H1 (cell line): ENCODE measurements around the gene PTPRD. TPM values are rescaled to one million over a fixed set of nuclear protein-coding genes. Genes with fewer than 3 reads are reported as not detected.

Source experiments
- CTCF ChIA-PET: fragments of 300-600 bp; sonication (Branson Sonifier 250); formaldehyde crosslinking; loops from one replicate; lab custom pipeline; 2021; ENCODE audit not compliant: partially characterized antibody; lab: Charles Lee
- POLR2A ChIA-PET: fragments of 300-600 bp; sonication (Branson Sonifier 250); formaldehyde crosslinking; loops from one replicate; lab custom pipeline; 2021; ENCODE audit warnings: inconsistent platforms; ENCODE audit not compliant: partially characterized antibody; lab: Charles Lee
- DNase-seq, 2 experiments: peaks; one replicate each; pipeline versions ENCODE4 v3.0.0 to v3.0.0-alpha.2; 2010 to 2022; ENCODE audit warnings: low spot score in 2 of 2, low read depth in 1 of 2, mixed read lengths in 1 of 2
- FAIRE-seq: peaks from 2 replicates; lab custom pipeline; 2011; peaks lifted over from hg19 to GRCh38; lab: Jason Lieb, UNC
- H2AFZ ChIP-seq: 2 replicates; pipeline ENCODE4 v1.8.1; 2012; ENCODE audit warnings: low read length, inconsistent platforms
- H2AK5ac ChIP-seq: 2 replicates; pipeline ENCODE4 v1.6.1; 2013; ENCODE audit warnings: low read depth, low read length
- H2BK120ac ChIP-seq: replicated peaks from 2 replicates; pipeline ENCODE3; 2013; ENCODE audit warnings: low read depth, low read length, inconsistent platforms
- H2BK12ac ChIP-seq: 2 replicates; pipeline ENCODE4 v1.6.1; 2013; ENCODE audit warnings: low read depth, low read length
- H2BK15ac ChIP-seq: 2 replicates; pipeline ENCODE4 v1.6.1; 2013; ENCODE audit warnings: low read length
- H2BK20ac ChIP-seq: 2 replicates; pipeline ENCODE4 v1.6.1; 2013; ENCODE audit warnings: low read length
- H2BK5ac ChIP-seq: 2 replicates; pipeline ENCODE4 v1.6.1; 2013; ENCODE audit warnings: low read depth, low read length
- H3K14ac ChIP-seq: 2 replicates; pipeline ENCODE4 v1.6.1; 2013; ENCODE audit warnings: inconsistent platforms; ENCODE audit not compliant: insufficient read length
- H3K18ac ChIP-seq: 2 replicates; pipeline ENCODE4 v1.6.1; 2013; ENCODE audit warnings: low read length; ENCODE audit errors: extremely low read depth
- H3K23ac ChIP-seq: 2 replicates; pipeline ENCODE4 v1.6.1; 2013; ENCODE audit warnings: inconsistent platforms; ENCODE audit not compliant: insufficient read length
- H3K23me2 ChIP-seq: 2 replicates; pipeline ENCODE4 v1.6.1; 2013; ENCODE audit warnings: low read depth, low read length
- H3K27ac ChIP-seq: 2 replicates; pipeline ENCODE4 v1.6.1; 2011; ENCODE audit warnings: low read depth, low read length, inconsistent platforms
- H3K27me3 ChIP-seq, 4 experiments: replicated peaks in 1 of 4; 1 replicate in 1 of 4; 2 replicates in 3 of 4; pipeline versions ENCODE4 v1.6.1 to v1.8.1; 2011 to 2013; ENCODE audit warnings: low read length in 3 of 4, mild to moderate bottlenecking in 3 of 4, inconsistent platforms in 2 of 4, mixed read lengths in 2 of 4, moderate library complexity in 1 of 4; ENCODE audit not compliant: control insufficient read depth in 3 of 4, insufficient read depth in 3 of 4; ENCODE audit errors: extremely low read depth in 1 of 4
- H3K36me3 ChIP-seq, 4 experiments: 2 replicates each; pipeline versions ENCODE4 v1.6.1 to v1.8.1; 2011 to 2013; ENCODE audit warnings: mild to moderate bottlenecking in 4 of 4, low read length in 3 of 4, moderate library complexity in 2 of 4, control low read depth in 1 of 4, inconsistent platforms in 1 of 4; ENCODE audit not compliant: insufficient read depth in 4 of 4, control insufficient read depth in 2 of 4
- H3K4ac ChIP-seq: replicated peaks from 2 replicates; pipeline ENCODE3; 2013; ENCODE audit warnings: low read length, low read depth, mixed read lengths, inconsistent platforms; ENCODE audit not compliant: insufficient read length
- H3K4me1 ChIP-seq, 4 experiments: replicated peaks in 1 of 4; 1 replicate in 1 of 4; 2 replicates in 3 of 4; pipeline versions ENCODE4 v1.6.1 to v1.8.1; 2011 to 2013; ENCODE audit warnings: low read length in 3 of 4, inconsistent platforms in 2 of 4, mixed read lengths in 1 of 4; ENCODE audit not compliant: insufficient read depth in 4 of 4, control insufficient read depth in 3 of 4
- H3K4me2 ChIP-seq, 2 experiments: 2 replicates each; pipeline versions ENCODE4 v1.6.1 to v1.8.1; 2011 to 2013; ENCODE audit warnings: low read depth in 2 of 2, low read length in 2 of 2, control low read depth in 1 of 2, inconsistent platforms in 1 of 2, mild to moderate bottlenecking in 1 of 2; ENCODE audit not compliant: insufficient read depth in 1 of 2
- H3K4me3 ChIP-seq, 4 experiments: fragments of 200-600, 300-600 bp in 1 of 4; sonication (generic), shearing (Covaris generic), sonication (Bioruptor Twin) in 1 of 4; 2 replicates each; pipeline versions ENCODE4 v1.5.1 to v1.8.1; 2011 to 2016; ENCODE audit warnings: low read length in 4 of 4, low read depth in 3 of 4, control low read depth in 2 of 4, inconsistent platforms in 2 of 4, mild to moderate bottlenecking in 2 of 4, mixed read lengths in 1 of 4, moderate library complexity in 1 of 4; ENCODE audit not compliant: insufficient read depth in 2 of 4; ENCODE audit errors: extremely low read depth in 1 of 4
- H3K56ac ChIP-seq: replicated peaks from 2 replicates; pipeline ENCODE3; 2013; ENCODE audit warnings: low read depth, mild to moderate bottlenecking, mixed read lengths, low read length, inconsistent platforms; ENCODE audit not compliant: insufficient read length
- H3K79me1 ChIP-seq: 2 replicates; pipeline ENCODE4 v1.6.1; 2013; ENCODE audit warnings: low read depth, low read length, control low read depth
- H3K79me2 ChIP-seq, 2 experiments: 2 replicates each; pipeline versions ENCODE4 v1.6.1 to v1.8.1; 2012 to 2013; ENCODE audit warnings: low read length in 2 of 2, mild to moderate bottlenecking in 2 of 2, inconsistent platforms in 1 of 2; ENCODE audit not compliant: insufficient read depth in 2 of 2, control insufficient read depth in 1 of 2
- H3K9ac ChIP-seq, 4 experiments: replicated peaks in 1 of 4; 1 replicate in 1 of 4; 2 replicates in 3 of 4; pipeline versions ENCODE4 v1.6.1 to v1.8.1; 2011 to 2013; ENCODE audit warnings: low read depth in 3 of 4, low read length in 3 of 4, control low read depth in 2 of 4, mild to moderate bottlenecking in 2 of 4, moderate library complexity in 2 of 4, inconsistent platforms in 1 of 4; ENCODE audit errors: extremely low read depth in 1 of 4
- H3K9me3 ChIP-seq, 2 experiments: 2 replicates each; pipeline versions ENCODE4 v1.6.1 to v1.8.1; 2012 to 2013; ENCODE audit warnings: mild to moderate bottlenecking in 2 of 2, moderate library complexity in 2 of 2, control low read depth in 1 of 2, inconsistent platforms in 1 of 2, low read depth in 1 of 2, low read length in 1 of 2, mixed read lengths in 1 of 2; ENCODE audit not compliant: insufficient read depth in 2 of 2
- H4K20me1 ChIP-seq, 2 experiments: replicated peaks in 1 of 2; 2 replicates each; pipeline versions ENCODE3 to v1.8.1; 2011 to 2013; ENCODE audit warnings: inconsistent platforms in 2 of 2, low read length in 2 of 2, mild to moderate bottlenecking in 1 of 2; ENCODE audit not compliant: insufficient read depth in 2 of 2, control insufficient read depth in 1 of 2
- H4K5ac ChIP-seq: 2 replicates; pipeline ENCODE4 v1.6.1; 2013; ENCODE audit warnings: low read length, low read depth, mixed read lengths, inconsistent platforms; ENCODE audit not compliant: insufficient read length
- H4K8ac ChIP-seq: 2 replicates; pipeline ENCODE4 v1.8.0; 2013; ENCODE audit warnings: mild to moderate bottlenecking, moderate library complexity, low read length, inconsistent platforms; ENCODE audit not compliant: insufficient read depth; ENCODE audit errors: extremely low read depth
- H4K91ac ChIP-seq: replicated peaks from 2 replicates; pipeline ENCODE3; 2013; ENCODE audit warnings: low read length, mixed read lengths, inconsistent platforms; ENCODE audit not compliant: insufficient read length
- ATF3 ChIP-seq: IDR thresholded peaks from 2 replicates; pipeline ENCODE4 v1.6.1; 2011; ENCODE audit warnings: low read depth, mild to moderate bottlenecking, low read length; ENCODE audit not compliant: insufficient read depth
- BRCA1 ChIP-seq: IDR thresholded peaks from 2 replicates; pipeline ENCODE4 v1.6.1; 2012; ENCODE audit warnings: low read depth, low read length, improper control_type of control experiment
- CEBPB ChIP-seq: IDR thresholded peaks from 2 replicates; pipeline ENCODE4 v1.6.1; 2012; ENCODE audit warnings: low read depth, low read length
- CHD2 ChIP-seq: IDR thresholded peaks from 2 replicates; pipeline ENCODE4 v1.6.1; 2012; ENCODE audit warnings: low read length, improper control_type of control experiment
- FOSL1 ChIP-seq: IDR thresholded peaks from 2 replicates; pipeline ENCODE4 v1.6.1; 2011; ENCODE audit warnings: mild to moderate bottlenecking, low read depth, low read length, moderate library complexity; ENCODE audit not compliant: insufficient read depth
- GTF2F1 ChIP-seq: IDR thresholded peaks from 2 replicates; pipeline ENCODE4 v1.6.1; 2012; ENCODE audit warnings: low read depth, low read length, improper control_type of control experiment, borderline replicate concordance
- HDAC2 ChIP-seq, 2 experiments: fragments of 300-600 bp in 1 of 2; sonication (generic) in 1 of 2; IDR thresholded peaks; 2 replicates each; pipeline ENCODE4 v1.6.1; 2011 to 2012; ENCODE audit warnings: low read depth in 2 of 2, low read length in 2 of 2, mild to moderate bottlenecking in 2 of 2, moderate library complexity in 2 of 2, borderline replicate concordance in 1 of 2, inconsistent platforms in 1 of 2
- KDM5A ChIP-seq: fragments of 200-600 bp; IDR thresholded peaks from 2 replicates; pipeline ENCODE4 v1.7.1; 2012; ENCODE audit warnings: mild to moderate bottlenecking, low read length, inconsistent platforms, mixed read lengths
- MAFK ChIP-seq: IDR thresholded peaks from 2 replicates; pipeline ENCODE4 v1.6.1; 2012; ENCODE audit warnings: low read depth, mild to moderate bottlenecking, improper control_type of control experiment, low read length
- RXRA ChIP-seq: IDR thresholded peaks from 2 replicates; pipeline ENCODE4 v1.6.1; 2011; ENCODE audit warnings: low read depth, mild to moderate bottlenecking, low read length, moderate library complexity; ENCODE audit not compliant: insufficient read depth
- SP2 ChIP-seq: IDR thresholded peaks from 2 replicates; pipeline ENCODE4 v1.6.1; 2012; ENCODE audit warnings: mild to moderate bottlenecking, low read length, inconsistent platforms
- SRF ChIP-seq: IDR thresholded peaks from 2 replicates; pipeline ENCODE4 v1.6.1; 2011; ENCODE audit warnings: mild to moderate bottlenecking, low read depth, low read length, moderate library complexity
- TBP ChIP-seq: IDR thresholded peaks from 2 replicates; pipeline ENCODE4 v1.6.1; 2011; ENCODE audit warnings: low read depth, low read length, improper control_type of control experiment
- TEAD4 ChIP-seq: IDR thresholded peaks from 2 replicates; pipeline ENCODE4 v1.6.1; 2012; ENCODE audit warnings: low read depth, low read length, inconsistent platforms, mixed read lengths
- ZNF274 ChIP-seq: IDR thresholded peaks from 2 replicates; pipeline ENCODE4 v1.7.0; 2012; ENCODE audit warnings: low read length, borderline replicate concordance; ENCODE audit errors: extremely low read depth
- WGBS, 2 experiments: shearing (Covaris generic) in 1 of 2; methylation state at CpG; one replicate each; pipeline versions ENCODE4 v1.1.6 to v1.1.7; 2013 to 2015; ENCODE audit warnings: low lambda C conversion rate in 2 of 2, mixed read lengths in 2 of 2, inconsistent platforms in 1 of 2, low coverage in 1 of 2, missing lambda C conversion rate in 1 of 2; ENCODE audit not compliant: insufficient replicate concordance in 2 of 2, insufficient coverage in 1 of 2, insufficient read length in 1 of 2; ENCODE audit errors: extremely low coverage in 1 of 2, missing lambda C conversion rate in 1 of 2; 5-methylcytosine and 5-hydroxymethylcytosine counted together
- polyA plus RNA-seq, 7 experiments: library from polyadenylated mRNA; depleted of rRNA in 3 of 7; stranded (reverse) in 5 of 7; unstranded in 2 of 7; fragments of >200 nt in 5 of 7; fragments of 200-250 nt in 2 of 7; gene quantifications; 1 replicate in 5 of 7; 2 replicates in 1 of 7; 4 replicates in 1 of 7; pipeline versions ENCODE4 v1.2.1 to v1.2.3, GENCODE V29; 2011 to 2013; ENCODE audit warnings: missing spikeins in 2 of 7, mixed read lengths in 2 of 7
- total RNA-seq: library from RNA; stranded (reverse); fragmentation: NEBNext Ultra II Directional; extraction: Animal tissue kit (Norgen Biotek cat#: 25700); gene quantifications from 2 replicates; pipeline ENCODE4 v1.2.1, GENCODE V29; 2021

PTPRD gene
- total and polyA plus RNA-seq, 2 of the 8 experiments (the other 6 are each of a cell fraction or from before 2014, with no cell fraction given): 17.2 to 77.0 TPM

GRCh38 chr9:9753266-9753665, 859.5 kb downstream of the PTPRD start:
- Histone ChIP-seq H3K4me2 (no peak overlapping the region), H3K4ac (no peak overlapping the region), H3K9ac (no peak overlapping the region), H3K14ac (no peak overlapping the region), H2BK15ac (no peak overlapping the region), H3K4me3 (no peak overlapping the region), H4K5ac (no peak overlapping the region), H3K36me3 (no peaks in the 10 kb centered on the region), H2BK12ac (no peak overlapping the region), H3K56ac (no peak overlapping the region), H3K18ac (no peak overlapping the region), H4K8ac (no peak overlapping the region), H4K20me1 (no peaks in the 10 kb centered on the region), H3K9me3 (no peaks in the 10 kb centered on the region), H3K79me2 (no peaks in the 10 kb centered on the region), H3K23me2 (no peaks in the 10 kb centered on the region), H3K27me3 (no peaks in the 10 kb centered on the region), H2BK5ac (no peak overlapping the region), H2BK120ac (no peak overlapping the region), H3K79me1 (no peaks in the 10 kb centered on the region), H2AK5ac (no peak overlapping the region), H3K27ac (no peak overlapping the region), H2BK20ac (no peak overlapping the region), H2AFZ (no peak overlapping the region), H3K4me1 (no peaks in the 10 kb centered on the region), H4K91ac (no peak overlapping the region), H3K23ac (no peak overlapping the region)
- POLR2A ChIA-PET: no interaction called here
- FAIRE-seq: no peak
- TF ChIP-seq CEBPB: no peak
- TF ChIP-seq ZNF274: no peak
- no peak for TF ChIP-seq KDM5A
- no peak for TF ChIP-seq TBP
- TF ChIP-seq HDAC2 (IDR thresholded peaks at IDR 0.05; ENCODE audit: borderline replicate concordance in 1 of 2, low read depth in 2 of 2, low read length in 2 of 2): no peak
- TF ChIP-seq SRF: no peak
- no peak for TF ChIP-seq CHD2
- TF ChIP-seq SP2: no peak
- no peak for TF ChIP-seq ATF3
- no peak for TF ChIP-seq FOSL1
- TF ChIP-seq BRCA1: no peak
- TF ChIP-seq GTF2F1: no peak
- TF ChIP-seq RXRA: no peak
- TF ChIP-seq MAFK: no peak
- TF ChIP-seq TEAD4: no peak
- DNase-seq: no peak
- 86% methylated on average over 3 of the region's 3 CpGs; no CpG with 5 or more reads in 1 of the 2 experiments for WGBS, 2 experiments
- CTCF ChIA-PET: interaction anchor here (1.1 kb wide), 1 partner anchor 38 kb away, joined by 5 read pairs; no protein-coding TSS in a partner anchor
